Measurements from ENCODE around the gene SMLR1.

GRCh38 chr6:130794738-130795137 lies 32.5 kb upstream of the SMLR1 start:
- TF ChIP-seq CTCF (conservative IDR thresholded peaks at IDR 0.05) (no peak), EZH2 (IDR thresholded peaks at IDR 0.05; ENCODE audit: low read depth) (no peak)
